Measurements from ENCODE around the gene VN1R5. TPM values are rescaled to one million over a fixed set of nuclear protein-coding genes. Genes with fewer than 3 reads are reported as not detected.

Gene VN1R5
- total RNA-seq, 4 donors from 2014 or later = not detected

Small RNA genes within 50 kb of the gene (small RNA-seq; reads per million reads assigned to genes)
- gene RF00019 = 0 reads per million in 4 donors

Other genes with a start within 250 kb of the VN1R5 start
- not detected for gene ZNF695, start 248.0 kb upstream of the VN1R5 start, total RNA-seq
- gene ZNF670, start 177.3 kb upstream of the VN1R5 start, total RNA-seq = 1 to 10 TPM; 1.7 to 3.7 (median 3.3) TPM
- gene ZNF669, start 151.7 kb upstream of the VN1R5 start, total RNA-seq = 10 to 100 TPM in 1 of 4 donors, 1 to 10 TPM in 3; 5.3 to 10.7 (median 7.1) TPM
- 10 to 100 TPM; 22.6 to 58.1 (median 46.8) TPM for gene ZNF124, start 84.1 kb upstream of the VN1R5 start, total RNA-seq
- gene ZNF496, start 75.8 kb downstream of the VN1R5 start, total RNA-seq = 10 to 100 TPM; 27.2 to 44.8 (median 40.6) TPM
- 1 to 10 TPM in 3 of 4 donors, under 1 TPM in 1; 0.66 to 3.7 (median 3.1) TPM for gene NLRP3, start 160.1 kb downstream of the VN1R5 start, total RNA-seq
- not detected for gene OR2B11, start 202.0 kb downstream of the VN1R5 start, total RNA-seq